ENCODE measurements around the gene TGIF1. TPM values are rescaled to one million over a fixed set of nuclear protein-coding genes. Genes with fewer than 3 reads are reported as not detected.
"Not testable (repeated sequence)": the region's sequence is repeated elsewhere in the genome, so short reads cannot be mapped to it uniquely, and the experiment has no call there.

TGIF1 gene
- total RNA-seq, 4 donors from 2014 or later, result 21.0 to 49.5 (median 35.3) TPM

- TF ChIP-seq, protein P1, sequence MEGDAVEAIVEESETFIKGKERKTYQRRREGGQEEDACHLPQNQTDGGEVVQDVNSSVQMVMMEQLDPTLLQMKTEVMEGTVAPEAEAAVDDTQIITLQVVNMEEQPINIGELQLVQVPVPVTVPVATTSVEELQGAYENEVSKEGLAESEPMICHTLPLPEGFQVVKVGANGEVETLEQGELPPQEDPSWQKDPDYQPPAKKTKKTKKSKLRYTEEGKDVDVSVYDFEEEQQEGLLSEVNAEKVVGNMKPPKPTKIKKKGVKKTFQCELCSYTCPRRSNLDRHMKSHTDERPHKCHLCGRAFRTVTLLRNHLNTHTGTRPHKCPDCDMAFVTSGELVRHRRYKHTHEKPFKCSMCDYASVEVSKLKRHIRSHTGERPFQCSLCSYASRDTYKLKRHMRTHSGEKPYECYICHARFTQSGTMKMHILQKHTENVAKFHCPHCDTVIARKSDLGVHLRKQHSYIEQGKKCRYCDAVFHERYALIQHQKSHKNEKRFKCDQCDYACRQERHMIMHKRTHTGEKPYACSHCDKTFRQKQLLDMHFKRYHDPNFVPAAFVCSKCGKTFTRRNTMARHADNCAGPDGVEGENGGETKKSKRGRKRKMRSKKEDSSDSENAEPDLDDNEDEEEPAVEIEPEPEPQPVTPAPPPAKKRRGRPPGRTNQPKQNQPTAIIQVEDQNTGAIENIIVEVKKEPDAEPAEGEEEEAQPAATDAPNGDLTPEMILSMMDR (IDR thresholded peaks at IDR 0.05), result no peak
- no peak for TF ChIP-seq POLR2A (IDR thresholded peaks at IDR 0.05)
- Histone ChIP-seq H3K9me3 (no peaks in the 10 kb centered on the region), H3K36me3 (no peaks in the 10 kb centered on the region), H3K4me1 (peaks cover 0 to 6% (median 0%) of the 10 kb centered on the region in 4 donors), H3K4me3 (no peak overlapping the region), H3K27me3 (no peaks in the 10 kb centered on the region), H3K27ac (no peak overlapping the region)
- DNase-seq, result no peak
Measured at GRCh38 chr18:3466045-3466444, 16.1 kb downstream of the TGIF1 start.

DNA sequence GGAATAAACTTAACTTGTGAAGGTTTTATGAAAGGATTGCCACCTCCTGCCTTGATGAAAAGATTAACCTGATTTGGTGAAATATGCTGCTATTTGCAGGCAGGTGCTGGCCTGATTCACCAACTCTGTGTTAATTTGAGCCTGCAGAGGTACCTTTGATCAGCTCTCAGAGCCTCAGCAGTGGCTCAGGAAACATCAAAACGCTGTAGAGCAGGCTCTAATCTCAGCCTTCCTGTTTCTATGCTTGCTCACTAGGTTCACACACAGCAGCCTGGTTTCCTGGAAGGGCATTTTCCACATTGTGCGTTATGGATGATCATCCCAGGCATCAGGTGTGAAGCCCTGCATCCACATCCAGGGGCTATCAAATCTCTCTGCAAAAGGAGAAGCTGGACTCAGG lies 16.9 kb downstream of the TGIF1 start:
- H3K4me3 ChIP-seq, result no peak overlapping the region
- TF ChIP-seq POLR2A (IDR thresholded peaks at IDR 0.05), result no peak
- TF ChIP-seq, protein P1 (IDR thresholded peaks at IDR 0.05), result no peak
- no peaks in the 10 kb centered on the region for H3K9me3 ChIP-seq
- no peaks in the 10 kb centered on the region for H3K36me3 ChIP-seq
- H3K27me3 ChIP-seq, result no peaks in the 10 kb centered on the region
- H3K4me1 ChIP-seq, result peaks cover 0 to 6% (median 0%) of the 10 kb centered on the region in 4 donors
- no peak overlapping the region for H3K27ac ChIP-seq
- DNase-seq, result no peak

DNA sequence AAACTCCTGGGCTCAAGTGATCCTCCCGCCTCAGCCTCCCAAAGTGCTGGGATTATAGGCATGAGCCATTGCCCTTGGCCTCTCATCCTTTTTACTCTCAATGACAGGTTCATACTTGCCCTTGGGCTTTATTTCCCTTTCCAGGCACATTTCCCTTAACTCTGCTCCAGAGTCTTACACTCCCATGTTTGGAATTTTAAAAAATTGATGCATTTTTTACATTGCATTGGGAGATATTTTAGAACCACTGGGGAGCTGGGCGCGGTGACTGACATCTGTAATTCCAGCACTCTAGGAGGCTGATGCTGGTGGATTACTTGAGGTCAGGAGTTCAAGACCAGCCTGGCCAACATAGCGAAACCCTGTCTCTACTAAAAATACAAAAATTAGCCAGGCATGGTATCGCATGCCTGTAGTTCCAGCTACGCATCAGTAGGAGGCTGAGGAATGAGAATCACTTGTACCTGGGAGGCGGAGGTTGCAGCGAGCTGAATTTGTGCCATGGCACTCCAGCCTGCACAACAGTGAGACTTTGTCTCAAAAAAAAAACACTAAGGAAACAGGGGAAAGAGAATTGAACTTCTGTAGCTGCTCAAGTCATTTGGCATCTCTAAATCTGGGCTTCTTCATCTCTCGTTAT lies 18.2 kb downstream of the TGIF1 start:
- Histone ChIP-seq H3K4me1 (peaks cover 0 to 6% (median 0%) of the 10 kb centered on the region in 4 donors), H3K27me3 (no peaks in the 10 kb centered on the region), H3K9me3 (no peaks in the 10 kb centered on the region), H3K36me3 (no peaks in the 10 kb centered on the region), H3K4me3 (no peak overlapping the region), H3K27ac (no peak overlapping the region)
- no peak for DNase-seq
- no peak for TF ChIP-seq POLR2A (IDR thresholded peaks at IDR 0.05)
- TF ChIP-seq, protein P1 (IDR thresholded peaks at IDR 0.05), result no peak

- DNase-seq, result no peak
- Histone ChIP-seq H3K9me3 (no peaks in the 10 kb centered on the region), H3K27me3 (no peaks in the 10 kb centered on the region)
Measured at GRCh38 chr18:3468833-3469232, 18.9 kb downstream of the TGIF1 start.

DNA sequence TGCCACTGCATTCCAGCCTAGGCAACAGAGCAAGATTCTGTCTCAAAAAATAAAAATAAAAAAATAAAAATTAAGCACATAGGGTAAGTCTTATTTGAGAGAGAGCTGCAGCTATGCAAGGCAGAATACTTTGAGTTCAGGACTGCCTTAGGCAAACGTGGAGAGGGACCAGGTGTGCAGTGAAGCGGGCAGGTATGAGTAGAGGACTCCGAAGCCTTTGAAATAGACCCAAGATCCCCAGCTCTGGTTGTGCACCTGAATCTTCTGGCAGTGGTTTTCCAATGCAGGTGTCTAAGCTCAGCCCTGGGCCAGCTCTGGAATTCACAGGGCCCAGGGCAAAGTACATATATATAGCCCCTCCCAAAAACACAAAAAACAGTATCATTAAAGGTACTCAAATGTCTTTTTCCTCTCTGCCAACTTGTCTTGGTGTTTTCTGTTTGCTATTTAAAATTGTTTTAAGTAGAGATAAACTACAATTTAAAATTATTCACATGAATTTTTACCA lies 21.2 kb downstream of the TGIF1 start:
- peaks cover 0 to 6% (median 0%) of the 10 kb centered on the region in 4 donors for H3K4me1 ChIP-seq
- DNase-seq, result no peak

More at GRCh38 chr18:3468833-3469232, 18.9 kb downstream of the TGIF1 start:
- Histone ChIP-seq H3K4me3 (no peak overlapping the region), H3K4me1 (peaks cover 0 to 6% (median 0%) of the 10 kb centered on the region in 4 donors), H3K27ac (no peak overlapping the region), H3K36me3 (no peaks in the 10 kb centered on the region)
- no peak for TF ChIP-seq POLR2A (IDR thresholded peaks at IDR 0.05)
- TF ChIP-seq, protein P1 (IDR thresholded peaks at IDR 0.05), result no peak

DNA sequence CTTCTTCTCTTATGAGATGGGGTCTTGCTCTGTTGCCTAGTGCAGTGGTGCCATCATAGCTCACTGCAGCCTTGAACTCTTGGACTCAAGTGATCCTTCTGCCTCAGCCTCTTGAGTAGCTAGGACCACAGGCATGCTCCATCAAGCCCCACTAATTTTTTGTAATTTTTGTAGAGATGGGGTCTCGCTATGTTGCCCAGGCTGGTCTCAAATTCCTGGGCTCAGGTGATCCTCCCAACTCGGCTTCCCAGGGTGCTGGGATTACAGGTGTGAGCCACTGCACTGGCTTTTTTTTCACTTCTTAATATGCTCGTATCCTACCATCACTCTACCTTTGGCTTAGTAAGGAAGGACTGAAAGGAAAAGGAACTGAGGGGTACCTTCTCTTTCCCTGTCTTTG lies 22.1 kb downstream of the TGIF1 start:
- not testable (repeated sequence) for H3K9me3 ChIP-seq, DNase-seq, H3K4me3 ChIP-seq, H3K4me1 ChIP-seq, H3K27ac ChIP-seq, H3K27me3 ChIP-seq, H3K36me3 ChIP-seq

More for the DNA sequence above, 21.2 kb downstream of the TGIF1 start:
- Histone ChIP-seq H3K27me3 (no peaks in the 10 kb centered on the region), H3K9me3 (no peaks in the 10 kb centered on the region), H3K36me3 (no peaks in the 10 kb centered on the region), H3K4me3 (no peak overlapping the region), H3K27ac (no peak overlapping the region)
- no peak for TF ChIP-seq POLR2A (IDR thresholded peaks at IDR 0.05)
- TF ChIP-seq, protein P1 (IDR thresholded peaks at IDR 0.05), result no peak

Measured in Peyer's patch (tissue), 4 donors.